ENCODE results near the gene NKD2.
"Not testable (repeated sequence)": the region's sequence is repeated elsewhere in the genome, so short reads cannot be mapped to it uniquely, and the experiment has no call there.

The NKD2 gene

GRCh38 chr5:1075931-1076330 lies 67.3 kb downstream of the NKD2 start:
- DNase-seq: no peak

GRCh38 chr5:1076406-1076805 lies 67.8 kb downstream of the NKD2 start:
- DNase-seq: no peak

- DNase-seq: no peak
Observed at GRCh38 chr5:1077026-1077425, 68.4 kb downstream of the NKD2 start.

DNA sequence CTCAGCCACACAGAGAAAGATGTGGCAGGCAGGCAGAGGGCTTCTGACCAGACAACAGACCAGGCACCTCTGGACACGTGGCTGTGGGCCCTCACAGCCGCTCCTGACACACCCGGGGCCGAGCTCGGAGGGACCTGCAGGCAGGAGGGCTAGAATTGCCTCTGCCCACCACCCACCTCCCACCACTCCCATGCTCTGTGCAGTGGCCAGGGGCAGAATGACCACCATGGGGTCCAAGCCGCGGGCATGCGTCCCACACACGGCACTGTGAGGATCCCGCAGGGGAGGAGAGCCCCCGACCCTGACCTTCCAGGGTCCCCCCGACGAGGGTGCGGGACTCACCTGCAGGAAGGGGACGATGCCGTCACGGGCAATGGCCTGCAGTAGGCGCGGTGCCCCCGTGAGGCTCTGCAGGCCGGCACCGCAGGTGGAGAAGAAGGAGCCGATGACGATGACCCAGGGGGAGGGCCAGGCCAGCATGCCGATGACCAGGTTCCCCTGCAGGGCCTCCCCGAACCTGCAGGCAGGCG lies 69.0 kb downstream of the NKD2 start:
- no peak for DNase-seq

- no peak for DNase-seq
Observed at GRCh38 chr5:1078206-1078605, 69.6 kb downstream of the NKD2 start.

DNA sequence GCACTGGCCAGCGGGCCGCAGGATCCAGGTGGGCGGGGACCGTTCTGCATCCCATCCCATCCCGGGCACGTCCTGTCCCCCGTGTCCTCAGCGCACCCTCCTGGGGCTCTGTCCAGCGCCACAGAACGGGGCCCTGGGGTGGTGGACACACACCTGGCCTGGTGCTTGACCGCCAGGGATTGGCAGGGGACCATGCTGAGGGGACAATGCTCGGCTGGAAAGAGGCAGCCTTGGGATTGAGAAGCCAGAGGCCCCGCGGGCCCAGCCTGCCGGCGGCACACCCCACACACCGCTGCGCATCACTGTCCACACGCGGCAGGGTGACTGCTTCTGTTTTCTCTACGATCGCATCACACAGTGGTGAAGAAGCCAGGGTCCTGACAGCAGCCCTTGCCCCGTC lies 70.2 kb downstream of the NKD2 start:
- no peak for DNase-seq

DNA sequence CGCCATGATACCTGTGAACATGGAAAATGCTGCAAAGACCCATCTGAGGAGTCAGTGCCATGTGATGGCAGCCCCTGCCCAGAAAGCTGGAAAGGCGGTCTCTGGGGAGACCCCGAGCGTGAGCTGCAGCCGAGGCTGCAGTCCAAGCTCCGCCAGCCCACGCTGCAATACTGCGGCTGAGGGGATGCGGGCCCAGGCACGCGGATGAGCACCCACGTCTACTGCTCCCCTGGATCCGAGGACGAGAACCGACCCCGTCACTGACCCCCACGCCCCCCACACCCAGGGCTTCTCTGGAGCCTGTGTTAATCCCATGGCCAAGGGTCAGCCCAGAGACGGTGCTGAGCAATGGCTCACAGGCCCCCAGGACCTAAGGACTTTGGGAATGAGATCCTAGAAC lies 70.9 kb downstream of the NKD2 start:
- DNase-seq: no peak

GRCh38 chr5:1079961-1080360 lies 71.4 kb downstream of the NKD2 start:
- DNase-seq: no peak

DNA sequence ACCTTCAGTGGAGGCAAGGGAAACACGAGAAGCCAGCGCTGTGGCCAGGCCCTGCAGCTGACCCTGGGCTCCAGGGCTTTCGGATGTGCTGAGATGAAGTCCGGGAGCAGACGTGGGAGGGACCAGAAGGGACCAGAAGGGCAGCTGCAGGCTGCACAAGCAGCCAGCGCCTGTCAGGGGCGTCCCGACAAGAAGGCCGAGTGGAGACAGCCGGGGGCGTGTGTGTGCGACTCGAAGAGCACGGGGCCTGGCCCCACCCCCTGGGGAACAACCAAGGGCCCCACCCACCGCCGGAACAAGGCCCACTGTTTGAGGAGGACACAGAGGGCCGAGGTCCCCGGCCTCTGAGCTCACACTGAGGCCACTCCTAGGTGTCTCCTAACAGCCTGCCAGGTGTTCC lies 71.8 kb downstream of the NKD2 start:
- no peak for DNase-seq

DNA sequence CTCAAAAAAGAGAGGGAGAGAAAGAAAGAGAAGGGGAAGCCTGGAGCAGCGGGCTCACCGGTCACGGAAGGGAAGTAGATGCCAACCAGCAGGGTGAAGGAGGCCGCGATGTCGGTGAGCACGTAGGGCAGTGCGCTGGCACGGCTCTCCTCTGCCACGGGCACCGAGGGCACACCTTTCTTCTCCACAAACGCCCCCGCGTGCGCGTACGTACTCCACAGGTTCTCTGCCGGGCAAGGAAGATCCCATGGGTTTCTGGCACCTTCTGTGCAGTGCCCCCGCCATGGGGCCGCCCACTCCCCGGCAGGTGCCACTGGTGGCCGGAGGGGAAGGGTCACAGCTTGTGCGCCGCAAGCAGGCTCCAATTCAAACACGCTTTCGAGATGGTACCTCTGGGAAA lies 72.9 kb downstream of the NKD2 start:
- no peak for DNase-seq

- not testable (repeated sequence) for DNase-seq
Observed at GRCh38 chr5:1083026-1083425, 74.4 kb downstream of the NKD2 start.

DNA sequence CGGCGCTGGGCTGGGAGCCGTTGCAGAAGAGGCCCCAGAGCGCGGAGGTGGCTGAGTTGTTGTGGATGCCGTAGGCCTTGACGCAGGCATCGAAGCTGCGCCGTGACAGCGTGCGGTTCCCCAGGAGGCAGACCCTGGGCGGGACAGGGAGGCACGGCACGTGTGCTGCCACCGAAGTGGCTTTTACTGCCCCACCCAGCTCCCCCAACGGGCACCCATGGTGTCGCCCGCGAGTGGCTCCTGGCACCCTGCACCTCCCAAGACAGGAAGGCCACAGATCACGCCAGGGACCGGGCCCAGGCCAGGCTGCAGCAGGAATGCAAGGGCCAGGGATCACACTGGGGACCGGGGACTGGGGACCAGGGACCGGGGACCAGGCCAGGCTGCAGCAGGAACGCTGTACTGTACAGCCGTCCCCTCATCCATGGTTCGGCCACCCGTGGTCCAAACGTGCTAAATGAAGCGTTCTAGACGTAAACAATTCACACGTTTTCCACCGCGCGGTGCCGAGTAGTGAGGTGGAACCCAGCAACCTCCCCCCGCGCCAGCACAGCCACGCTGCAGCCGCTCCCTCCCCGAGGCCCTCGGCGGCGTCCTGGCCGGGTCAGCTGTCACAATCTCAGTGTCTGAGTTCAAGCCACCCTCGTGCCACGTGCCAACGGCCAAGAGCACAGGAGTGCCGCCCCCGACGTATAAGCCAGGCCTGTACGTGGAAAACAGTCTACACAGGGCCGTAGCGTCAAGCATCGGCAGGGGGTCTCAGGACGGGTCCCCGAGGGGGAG lies 75.4 kb downstream of the NKD2 start:
- DNase-seq: no peak

DNA sequence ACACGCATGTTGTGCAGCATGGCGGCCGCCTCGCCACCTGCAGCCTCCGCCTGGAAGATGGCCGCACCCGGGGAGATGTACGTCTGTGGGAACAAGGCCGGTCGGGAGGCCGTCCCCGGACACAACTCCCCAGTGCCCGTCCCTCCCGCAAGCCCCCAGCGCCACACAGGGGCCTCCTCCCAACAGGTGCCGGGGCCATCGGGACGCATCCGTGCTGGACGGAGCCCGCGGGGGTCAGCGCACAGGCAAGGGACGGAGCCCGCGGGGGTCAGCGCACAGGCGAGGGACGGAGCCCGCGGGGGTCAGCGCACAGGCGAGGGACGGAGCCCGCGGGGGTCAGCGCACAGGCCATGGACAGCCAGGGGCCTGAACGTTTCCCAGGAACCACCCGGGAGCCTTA lies 76.8 kb downstream of the NKD2 start:
- no peak for DNase-seq

DNA sequence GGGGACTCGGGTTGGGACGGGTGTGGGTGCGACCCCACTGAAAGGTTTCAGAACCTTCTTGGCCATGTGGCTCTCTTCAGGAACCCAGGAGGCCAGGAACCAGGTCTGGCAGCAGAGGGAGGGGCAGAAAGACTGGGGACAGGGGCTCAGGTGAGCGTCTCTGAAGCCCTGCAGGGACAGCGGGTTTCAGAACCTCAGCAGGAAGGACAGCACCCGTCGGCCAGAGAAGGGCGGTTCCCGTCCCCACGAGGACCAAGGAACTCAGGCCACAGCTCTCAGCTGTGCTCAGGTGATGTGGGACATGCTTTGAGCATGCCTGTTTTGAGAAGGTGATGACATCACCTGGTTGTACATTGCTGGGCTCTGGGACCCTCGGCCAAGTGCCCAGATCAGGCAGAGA lies 77.5 kb downstream of the NKD2 start:
- DNase-seq: no peak

- no peak for DNase-seq
Observed at GRCh38 chr5:1086871-1087270, 78.3 kb downstream of the NKD2 start.

DNA sequence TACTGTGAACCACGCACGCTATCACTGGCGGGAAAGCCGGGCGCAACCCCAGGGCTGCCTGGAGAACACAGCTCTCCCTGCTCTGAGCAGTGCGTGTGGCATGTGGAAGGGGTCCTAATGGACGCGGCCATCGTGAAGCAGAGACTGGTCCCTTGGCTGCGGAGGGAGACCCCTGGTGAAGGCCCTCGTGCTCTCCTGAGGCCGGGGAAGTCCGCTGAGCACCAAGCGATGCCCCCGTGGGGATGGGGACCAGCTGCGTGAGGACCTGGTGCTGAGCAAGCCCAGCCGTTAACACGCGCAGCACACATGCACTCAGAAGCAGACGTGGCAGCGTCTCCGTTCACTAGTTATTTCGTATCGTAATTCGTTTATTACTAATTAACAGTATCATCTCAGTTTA lies 78.8 kb downstream of the NKD2 start:
- no peak for DNase-seq

DNA sequence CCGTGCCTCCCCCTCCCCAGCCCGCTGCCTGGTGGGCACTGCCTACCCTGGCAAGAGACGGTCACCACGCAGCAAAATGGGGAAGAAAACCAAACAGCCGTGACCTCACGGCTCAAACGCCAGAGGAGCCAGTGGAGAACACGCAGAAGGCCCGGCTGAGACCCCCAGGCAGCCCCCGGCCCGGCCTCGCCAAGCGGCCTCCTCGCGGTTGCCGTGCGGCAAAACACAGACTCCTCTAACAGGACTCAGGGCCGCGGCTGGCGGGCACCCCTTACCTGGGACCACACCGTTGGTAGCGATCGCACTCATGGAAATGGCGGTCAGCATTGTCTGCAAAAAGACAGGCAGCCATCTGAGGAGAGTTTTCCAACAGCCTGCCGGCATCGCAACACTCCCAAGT lies 79.4 kb downstream of the NKD2 start:
- no peak for DNase-seq
